GM12892 (cell line): ENCODE data around the gene UGT3A2.

Source experiments
- POLR2A ChIP-seq: IDR thresholded peaks from 2 replicates; pipeline ENCODE4 v1.6.1; 2011; ENCODE audit warnings: low read depth, low read length, control low read depth
- POLR2AphosphoS5 ChIP-seq: IDR thresholded peaks from 2 replicates; pipeline ENCODE4 v1.6.1; 2011; ENCODE audit warnings: low read depth, low read length, control low read depth

DNA sequence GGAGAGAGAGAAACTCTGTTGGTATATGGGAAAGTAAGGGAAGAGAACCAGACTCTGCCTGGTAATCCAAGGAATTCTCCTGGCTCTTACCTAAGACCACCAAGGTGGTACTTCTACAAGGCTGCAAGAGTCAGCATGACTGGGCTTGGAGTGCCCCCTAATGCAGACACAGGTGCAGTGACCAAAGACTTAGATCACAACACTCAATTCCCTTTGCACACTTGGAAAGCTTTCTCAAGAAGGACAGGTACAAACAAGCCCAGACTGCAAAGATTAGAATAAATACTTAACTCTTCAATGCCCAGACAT lies 25.2 kb downstream of the UGT3A2 start:
- TF ChIP-seq POLR2A (no peak), POLR2AphosphoS5 (no peak)
